HepG2 (cell line): ENCODE data around the gene APOC3. TPM values are rescaled to one million over a fixed set of nuclear protein-coding genes. Genes with fewer than 3 reads are reported as not detected.

Experiments
- ATM ChIP-seq: fragments of 450-650 bp; IDR thresholded peaks from 2 replicates; pipeline ENCODE4 v1.7.1; 2017; ENCODE audit warnings: mild to moderate bottlenecking, borderline replicate concordance
- FOXC1 ChIP-seq: sonication (generic); formaldehyde crosslinking; IDR thresholded peaks from 2 replicates; pipeline ENCODE4 v1.8.0; 2022; ENCODE audit warnings: mild to moderate bottlenecking, missing genetic modification reagents, borderline replicate concordance
- PRPF4 ChIP-seq: fragments of 200-400 bp; formaldehyde crosslinking; IDR thresholded peaks from 2 replicates; pipeline ENCODE4 v1.6.1; 2016; ENCODE audit warnings: low read length, low read depth; ENCODE audit not compliant: poor library complexity, severe bottlenecking
- RBFOX2 ChIP-seq: fragments of 200-400 bp; formaldehyde crosslinking; IDR thresholded peaks from 2 replicates; pipeline ENCODE4 v1.6.1; 2017; ENCODE audit warnings: low read depth, mild to moderate bottlenecking, low read length
- SNAPC5 ChIP-seq: sonication (generic); formaldehyde crosslinking; IDR thresholded peaks from 2 replicates; pipeline ENCODE4 v1.8.1; 2023; ENCODE audit warnings: mild to moderate bottlenecking, missing genetic modification reagents, borderline replicate concordance
- USF2 ChIP-seq, 2 experiments: sonication (generic) in 1 of 2; formaldehyde crosslinking in 1 of 2; IDR thresholded peaks; 2 replicates each; pipeline versions ENCODE4 v1.5.1 to v1.6.1; 2011 to 2020; ENCODE audit warnings: borderline replicate concordance in 1 of 2, low read depth in 1 of 2, low read length in 1 of 2, mild to moderate bottlenecking in 1 of 2, missing genetic modification reagents in 1 of 2, moderate library complexity in 1 of 2
- ZBTB21 ChIP-seq: sonication (generic); formaldehyde crosslinking; IDR thresholded peaks from 2 replicates; pipeline ENCODE4 v1.4.0; 2020; ENCODE audit warnings: missing genetic modification reagents
- ZNF207 ChIP-seq: fragments of 450-650 bp; IDR thresholded peaks from 2 replicates; pipeline ENCODE4 v1.6.1; 2016; ENCODE audit warnings: antibody characterized with exemption, borderline replicate concordance
- ZNF317 ChIP-seq: sonication (generic); formaldehyde crosslinking; IDR thresholded peaks from 2 replicates; pipeline ENCODE4 v1.5.0; 2020; ENCODE audit warnings: mild to moderate bottlenecking, missing genetic modification reagents
- polyA plus RNA-seq, 8 experiments: library from polyadenylated mRNA; depleted of rRNA in 3 of 8; stranded (reverse) in 7 of 8; unstranded in 1 of 8; fragments of >200 nt; fragmentation: Illumina TruSeq in 4 of 8; extraction: Trizol in 4 of 8; gene quantifications; 2 replicates each; pipeline versions ENCODE4 v1.2.1 to v1.2.3, GENCODE V29; 2011 to 2016; ENCODE audit warnings: low read depth in 4 of 8, missing spikeins in 1 of 8, mixed read lengths in 1 of 8; ENCODE audit not compliant: insufficient read depth in 1 of 8
- total RNA-seq, 5 experiments: library from RNA; depleted of rRNA; stranded (reverse); fragments of >200 nt; fragmentation: Illumina TruSeq; extraction: Trizol; gene quantifications; 2 replicates each; pipeline ENCODE4 v1.2.3, GENCODE V29; 2016; ENCODE audit warnings: low read depth in 1 of 5
- TF ChIP-seq, protein P1 (sequence below): sonication (generic); formaldehyde crosslinking; IDR thresholded peaks from 2 replicates; pipeline ENCODE4 v1.4.0; 2020; ENCODE audit warnings: mild to moderate bottlenecking, missing genetic modification reagents
- TF ChIP-seq, protein P2 (sequence below): sonication (generic); formaldehyde crosslinking; IDR thresholded peaks from 2 replicates; pipeline ENCODE4 v1.5.0; 2020; ENCODE audit warnings: mild to moderate bottlenecking, missing genetic modification reagents, borderline replicate concordance
- TF ChIP-seq, protein P3 (sequence below): sonication (generic); formaldehyde crosslinking; IDR thresholded peaks from 2 replicates; pipeline ENCODE4 v1.8.0; 2022; ENCODE audit warnings: missing genetic modification reagents, low read depth, mild to moderate bottlenecking, borderline replicate concordance
- TF ChIP-seq, protein P4 (sequence below): sonication (generic); formaldehyde crosslinking; IDR thresholded peaks from 2 replicates; pipeline ENCODE4 v1.4.0; 2020; ENCODE audit warnings: missing genetic modification reagents

Gene APOC3
- total and polyA plus RNA-seq, 2 of the 13 experiments (the other 11 are each of a cell fraction or from before 2014, with no cell fraction given), result 314 to 687 TPM

GRCh38 chr11:116825854-116826750, 3.6 kb upstream of the APOC3 start (continued):
- TF ChIP-seq, protein P1, sequence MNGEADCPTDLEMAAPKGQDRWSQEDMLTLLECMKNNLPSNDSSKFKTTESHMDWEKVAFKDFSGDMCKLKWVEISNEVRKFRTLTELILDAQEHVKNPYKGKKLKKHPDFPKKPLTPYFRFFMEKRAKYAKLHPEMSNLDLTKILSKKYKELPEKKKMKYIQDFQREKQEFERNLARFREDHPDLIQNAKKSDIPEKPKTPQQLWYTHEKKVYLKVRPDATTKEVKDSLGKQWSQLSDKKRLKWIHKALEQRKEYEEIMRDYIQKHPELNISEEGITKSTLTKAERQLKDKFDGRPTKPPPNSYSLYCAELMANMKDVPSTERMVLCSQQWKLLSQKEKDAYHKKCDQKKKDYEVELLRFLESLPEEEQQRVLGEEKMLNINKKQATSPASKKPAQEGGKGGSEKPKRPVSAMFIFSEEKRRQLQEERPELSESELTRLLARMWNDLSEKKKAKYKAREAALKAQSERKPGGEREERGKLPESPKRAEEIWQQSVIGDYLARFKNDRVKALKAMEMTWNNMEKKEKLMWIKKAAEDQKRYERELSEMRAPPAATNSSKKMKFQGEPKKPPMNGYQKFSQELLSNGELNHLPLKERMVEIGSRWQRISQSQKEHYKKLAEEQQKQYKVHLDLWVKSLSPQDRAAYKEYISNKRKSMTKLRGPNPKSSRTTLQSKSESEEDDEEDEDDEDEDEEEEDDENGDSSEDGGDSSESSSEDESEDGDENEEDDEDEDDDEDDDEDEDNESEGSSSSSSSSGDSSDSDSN (CRISPR knock-in tag), result peak; percentile 4; the same call in 1 of the 2 replicates
- TF ChIP-seq SNAPC5 (CRISPR knock-in tag), result no peak
- TF ChIP-seq ZNF317, result no peak
- TF ChIP-seq, protein P2, sequence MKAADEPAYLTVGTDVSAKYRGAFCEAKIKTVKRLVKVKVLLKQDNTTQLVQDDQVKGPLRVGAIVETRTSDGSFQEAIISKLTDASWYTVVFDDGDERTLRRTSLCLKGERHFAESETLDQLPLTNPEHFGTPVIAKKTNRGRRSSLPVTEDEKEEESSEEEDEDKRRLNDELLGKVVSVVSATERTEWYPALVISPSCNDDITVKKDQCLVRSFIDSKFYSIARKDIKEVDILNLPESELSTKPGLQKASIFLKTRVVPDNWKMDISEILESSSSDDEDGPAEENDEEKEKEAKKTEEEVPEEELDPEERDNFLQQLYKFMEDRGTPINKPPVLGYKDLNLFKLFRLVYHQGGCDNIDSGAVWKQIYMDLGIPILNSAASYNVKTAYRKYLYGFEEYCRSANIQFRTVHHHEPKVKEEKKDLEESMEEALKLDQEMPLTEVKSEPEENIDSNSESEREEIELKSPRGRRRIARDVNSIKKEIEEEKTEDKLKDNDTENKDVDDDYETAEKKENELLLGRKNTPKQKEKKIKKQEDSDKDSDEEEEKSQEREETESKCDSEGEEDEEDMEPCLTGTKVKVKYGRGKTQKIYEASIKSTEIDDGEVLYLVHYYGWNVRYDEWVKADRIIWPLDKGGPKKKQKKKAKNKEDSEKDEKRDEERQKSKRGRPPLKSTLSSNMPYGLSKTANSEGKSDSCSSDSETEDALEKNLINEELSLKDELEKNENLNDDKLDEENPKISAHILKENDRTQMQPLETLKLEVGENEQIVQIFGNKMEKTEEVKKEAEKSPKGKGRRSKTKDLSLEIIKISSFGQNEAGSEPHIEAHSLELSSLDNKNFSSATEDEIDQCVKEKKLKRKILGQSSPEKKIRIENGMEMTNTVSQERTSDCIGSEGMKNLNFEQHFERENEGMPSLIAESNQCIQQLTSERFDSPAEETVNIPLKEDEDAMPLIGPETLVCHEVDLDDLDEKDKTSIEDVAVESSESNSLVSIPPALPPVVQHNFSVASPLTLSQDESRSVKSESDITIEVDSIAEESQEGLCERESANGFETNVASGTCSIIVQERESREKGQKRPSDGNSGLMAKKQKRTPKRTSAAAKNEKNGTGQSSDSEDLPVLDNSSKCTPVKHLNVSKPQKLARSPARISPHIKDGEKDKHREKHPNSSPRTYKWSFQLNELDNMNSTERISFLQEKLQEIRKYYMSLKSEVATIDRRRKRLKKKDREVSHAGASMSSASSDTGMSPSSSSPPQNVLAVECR (CRISPR knock-in tag), result 0 out of 2 replicates have a peak, but pooled peaks have one; percentile 50
- no peak for TF ChIP-seq ATM
- no peak for TF ChIP-seq PRPF4
- TF ChIP-seq RBFOX2, result no peak; the same call in 1 of the 2 replicates
- TF ChIP-seq, protein P3, sequence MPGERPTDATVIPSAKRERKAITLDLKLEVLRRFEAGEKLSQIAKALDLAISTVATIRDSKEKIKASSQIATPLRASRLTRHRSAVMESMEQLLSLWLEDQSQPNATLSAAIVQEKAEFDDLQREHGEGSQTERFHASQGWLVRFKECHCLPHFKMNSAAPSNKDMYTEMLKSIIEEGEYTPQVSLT (CRISPR knock-in tag), result no peak
- no peak for TF ChIP-seq FOXC1 (CRISPR knock-in tag)
- TF ChIP-seq USF2 (IDR thresholded peaks at IDR 0.05; ENCODE audit: low read depth, low read length), result no peak
- no peak for TF ChIP-seq USF2 (CRISPR knock-in tag; IDR thresholded peaks at IDR 0.05; ENCODE audit: borderline replicate concordance)
- no peak for TF ChIP-seq ZNF207
- TF ChIP-seq ZBTB21 (CRISPR knock-in tag), result no peak
- TF ChIP-seq, protein P4, sequence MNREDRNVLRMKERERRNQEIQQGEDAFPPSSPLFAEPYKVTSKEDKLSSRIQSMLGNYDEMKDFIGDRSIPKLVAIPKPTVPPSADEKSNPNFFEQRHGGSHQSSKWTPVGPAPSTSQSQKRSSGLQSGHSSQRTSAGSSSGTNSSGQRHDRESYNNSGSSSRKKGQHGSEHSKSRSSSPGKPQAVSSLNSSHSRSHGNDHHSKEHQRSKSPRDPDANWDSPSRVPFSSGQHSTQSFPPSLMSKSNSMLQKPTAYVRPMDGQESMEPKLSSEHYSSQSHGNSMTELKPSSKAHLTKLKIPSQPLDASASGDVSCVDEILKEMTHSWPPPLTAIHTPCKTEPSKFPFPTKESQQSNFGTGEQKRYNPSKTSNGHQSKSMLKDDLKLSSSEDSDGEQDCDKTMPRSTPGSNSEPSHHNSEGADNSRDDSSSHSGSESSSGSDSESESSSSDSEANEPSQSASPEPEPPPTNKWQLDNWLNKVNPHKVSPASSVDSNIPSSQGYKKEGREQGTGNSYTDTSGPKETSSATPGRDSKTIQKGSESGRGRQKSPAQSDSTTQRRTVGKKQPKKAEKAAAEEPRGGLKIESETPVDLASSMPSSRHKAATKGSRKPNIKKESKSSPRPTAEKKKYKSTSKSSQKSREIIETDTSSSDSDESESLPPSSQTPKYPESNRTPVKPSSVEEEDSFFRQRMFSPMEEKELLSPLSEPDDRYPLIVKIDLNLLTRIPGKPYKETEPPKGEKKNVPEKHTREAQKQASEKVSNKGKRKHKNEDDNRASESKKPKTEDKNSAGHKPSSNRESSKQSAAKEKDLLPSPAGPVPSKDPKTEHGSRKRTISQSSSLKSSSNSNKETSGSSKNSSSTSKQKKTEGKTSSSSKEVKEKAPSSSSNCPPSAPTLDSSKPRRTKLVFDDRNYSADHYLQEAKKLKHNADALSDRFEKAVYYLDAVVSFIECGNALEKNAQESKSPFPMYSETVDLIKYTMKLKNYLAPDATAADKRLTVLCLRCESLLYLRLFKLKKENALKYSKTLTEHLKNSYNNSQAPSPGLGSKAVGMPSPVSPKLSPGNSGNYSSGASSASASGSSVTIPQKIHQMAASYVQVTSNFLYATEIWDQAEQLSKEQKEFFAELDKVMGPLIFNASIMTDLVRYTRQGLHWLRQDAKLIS (CRISPR knock-in tag), result no peak
